ENCODE measurements around the gene FARSA. TPM values are rescaled to one million over a fixed set of nuclear protein-coding genes. Genes with fewer than 3 reads are reported as not detected.

The FARSA gene
- total RNA-seq, 1 experiment from 2014 or later = 75.9 TPM

DNA sequence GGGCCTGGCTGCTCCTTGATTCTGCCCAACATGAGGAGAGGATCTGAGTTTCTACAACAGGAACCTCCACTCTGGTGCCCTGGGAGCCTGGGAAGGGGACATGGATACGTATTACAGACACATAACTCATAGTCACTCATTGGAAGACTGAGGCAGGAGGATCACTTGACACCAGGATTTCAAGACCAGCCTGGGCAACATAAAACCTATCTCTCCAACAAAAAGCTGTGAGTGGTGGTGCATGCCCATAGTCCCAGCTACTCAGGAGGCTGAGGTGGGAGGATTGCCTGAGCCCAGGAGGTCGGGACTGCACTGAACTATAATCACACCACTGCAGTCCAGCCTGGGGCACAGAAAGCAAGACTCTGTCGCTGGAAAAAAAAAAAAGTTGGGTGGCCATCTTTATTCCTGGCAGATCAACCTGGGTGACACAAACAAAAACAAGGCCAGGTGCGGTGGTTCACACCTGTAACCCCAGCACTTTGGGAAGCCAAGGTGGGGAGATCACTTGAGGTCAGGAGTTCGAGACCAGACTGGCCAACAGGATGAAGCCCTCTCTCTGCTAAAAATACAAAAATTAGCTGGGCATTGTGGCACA is 45.4 kb downstream of the FARSA start:
- Histone ChIP-seq H3K9me3 (peaks cover 19% of the 10 kb centered on the region), H3K36me3 (ENCODE audit: control insufficient read depth, insufficient read depth, low read length) (no peaks in the 10 kb centered on the region), H3K4me1 (no peaks in the 10 kb centered on the region), H3K27me3 (replicated peaks; ENCODE audit: control insufficient read depth, insufficient read depth, low read length) (no peaks in the 10 kb centered on the region), H3K4me3 (ENCODE audit: low read depth, low read length) (no peak overlapping the region)
- no peak for DNase-seq
- peaks cover 24% of the 10 kb centered on the region for H3K36me3 Mint-ChIP-seq (ENCODE audit: insufficient read depth, unreplicated experiment)
- no peak overlapping the region for H3K27ac Mint-ChIP-seq (ENCODE audit: unreplicated experiment)
- H3K4me3 Mint-ChIP-seq (ENCODE audit: unreplicated experiment) = no peak overlapping the region
- H3K27me3 Mint-ChIP-seq (ENCODE audit: insufficient read depth, unreplicated experiment) = peaks cover 5% of the 10 kb centered on the region
- intact Hi-C loops (cut with micrococcal nuclease; ENCODE audit: unreplicated experiment) = no loop called here
- H3K4me1 Mint-ChIP-seq (ENCODE audit: low read depth, unreplicated experiment) = peaks cover 5% of the 10 kb centered on the region
- H3K9me3 Mint-ChIP-seq (ENCODE audit: unreplicated experiment) = no peaks in the 10 kb centered on the region
- no TSS peak for BruUV-seq (replicated peaks)
- CTCF ChIA-PET = no interaction called here
- TF ChIP-seq, protein P1, sequence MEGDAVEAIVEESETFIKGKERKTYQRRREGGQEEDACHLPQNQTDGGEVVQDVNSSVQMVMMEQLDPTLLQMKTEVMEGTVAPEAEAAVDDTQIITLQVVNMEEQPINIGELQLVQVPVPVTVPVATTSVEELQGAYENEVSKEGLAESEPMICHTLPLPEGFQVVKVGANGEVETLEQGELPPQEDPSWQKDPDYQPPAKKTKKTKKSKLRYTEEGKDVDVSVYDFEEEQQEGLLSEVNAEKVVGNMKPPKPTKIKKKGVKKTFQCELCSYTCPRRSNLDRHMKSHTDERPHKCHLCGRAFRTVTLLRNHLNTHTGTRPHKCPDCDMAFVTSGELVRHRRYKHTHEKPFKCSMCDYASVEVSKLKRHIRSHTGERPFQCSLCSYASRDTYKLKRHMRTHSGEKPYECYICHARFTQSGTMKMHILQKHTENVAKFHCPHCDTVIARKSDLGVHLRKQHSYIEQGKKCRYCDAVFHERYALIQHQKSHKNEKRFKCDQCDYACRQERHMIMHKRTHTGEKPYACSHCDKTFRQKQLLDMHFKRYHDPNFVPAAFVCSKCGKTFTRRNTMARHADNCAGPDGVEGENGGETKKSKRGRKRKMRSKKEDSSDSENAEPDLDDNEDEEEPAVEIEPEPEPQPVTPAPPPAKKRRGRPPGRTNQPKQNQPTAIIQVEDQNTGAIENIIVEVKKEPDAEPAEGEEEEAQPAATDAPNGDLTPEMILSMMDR (IDR thresholded peaks at IDR 0.05; ENCODE audit: insufficient read depth in 1 of 2, low read depth in 1 of 2, low read length in 1 of 2, severe bottlenecking in 1 of 2, unreplicated experiment in 1 of 2) = no peak
- POLR2A ChIA-PET = no interaction called here

DNA sequence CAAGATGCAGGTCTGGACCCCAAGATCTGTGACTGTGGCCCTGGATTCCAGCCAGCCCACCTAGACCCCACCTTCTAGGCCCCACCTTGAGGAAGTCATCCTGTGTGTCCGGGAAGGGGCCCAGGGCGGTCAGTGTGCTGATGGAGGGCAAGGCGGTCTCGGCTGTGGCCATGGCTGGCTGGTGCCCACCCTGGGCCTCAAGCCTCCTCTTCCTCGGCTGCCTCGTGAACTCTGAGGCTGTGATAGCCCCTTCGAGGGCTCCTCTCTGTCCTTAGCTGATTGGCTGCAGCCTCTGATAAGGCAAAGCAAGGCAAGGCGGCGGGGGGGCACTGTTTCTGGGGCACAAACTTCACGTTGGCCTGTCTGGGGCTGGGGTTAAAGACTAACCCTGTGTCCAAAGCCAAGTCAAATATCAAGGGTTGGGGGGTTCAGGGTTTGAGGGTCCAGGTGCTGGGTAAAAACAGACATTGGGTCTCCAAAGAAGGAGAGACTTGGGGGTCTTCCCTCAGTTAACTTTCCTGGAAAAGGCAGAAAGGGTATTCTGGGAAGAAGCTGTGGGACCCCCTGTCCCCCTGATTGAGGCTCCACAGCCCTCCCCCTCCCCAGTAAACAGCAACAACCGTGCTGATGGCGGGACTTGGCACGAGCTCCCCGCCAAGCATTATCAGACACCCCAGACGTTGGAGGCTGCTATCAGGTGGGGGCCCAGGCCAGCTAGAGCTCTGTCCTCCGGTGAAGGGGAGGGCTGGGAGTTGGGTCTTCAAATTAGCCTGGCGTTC is 46.4 kb downstream of the FARSA start, which contains the start of gene KLF1:
KLF1 (minus strand) TSS at position 233 of the 779 bp plus-strand sequence; CDS start at position 172, 61 bp downstream.
- ChIA-PET CTCF (interaction anchor here (0.6 kb wide), 1 partner anchor 91 kb away, joined by 7 read pairs; no protein-coding TSS in a partner anchor), POLR2A (no interaction called here)
- no peaks in the 10 kb centered on the region for H3K27me3 ChIP-seq (replicated peaks; ENCODE audit: control insufficient read depth, insufficient read depth, low read length)
- Mint-ChIP-seq H3K4me3 (ENCODE audit: unreplicated experiment) (peak within 1 kb of the TSS; percentile 56), H3K9me3 (ENCODE audit: unreplicated experiment) (no peaks in the 10 kb centered on the region), H3K36me3 (ENCODE audit: insufficient read depth, unreplicated experiment) (peaks cover 24% of the 10 kb centered on the region), H3K4me1 (ENCODE audit: low read depth, unreplicated experiment) (peaks cover 5% of the 10 kb centered on the region), H3K27ac (ENCODE audit: unreplicated experiment) (no peak within 1 kb of the TSS), H3K27me3 (ENCODE audit: insufficient read depth, unreplicated experiment) (peaks cover 5% of the 10 kb centered on the region)
- no peaks in the 10 kb centered on the region for H3K4me1 ChIP-seq
- H3K36me3 ChIP-seq (ENCODE audit: control insufficient read depth, insufficient read depth, low read length) = no peaks in the 10 kb centered on the region
- TF ChIP-seq, protein P1 (IDR thresholded peaks at IDR 0.05; ENCODE audit: insufficient read depth in 1 of 2, low read depth in 1 of 2, low read length in 1 of 2, severe bottlenecking in 1 of 2, unreplicated experiment in 1 of 2) = no peak
- H3K4me3 ChIP-seq (ENCODE audit: low read depth, low read length) = no peak within 1 kb of the TSS
- BruUV-seq (replicated peaks) = no TSS peak
- H3K9me3 ChIP-seq = peaks cover 22% of the 10 kb centered on the region
- intact Hi-C loops (cut with micrococcal nuclease; ENCODE audit: unreplicated experiment) = no loop called here
- DNase-seq = no peak

DNA sequence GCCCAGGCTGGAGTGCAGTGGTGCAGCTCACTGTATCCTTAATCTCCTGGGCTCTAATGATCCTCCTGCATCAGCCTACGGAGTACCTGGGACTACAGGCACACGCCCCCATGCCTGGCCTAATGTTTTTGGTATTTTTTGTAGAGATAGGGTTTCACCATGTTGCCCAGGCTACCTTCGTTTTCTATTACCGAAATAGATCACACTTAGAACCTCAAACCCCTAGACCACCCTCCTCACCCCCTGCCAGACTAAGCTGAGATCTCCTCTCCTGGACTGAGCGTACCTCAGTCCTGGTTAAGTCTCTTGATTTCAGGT is 46.9 kb downstream of the FARSA start:
- Histone ChIP-seq H3K27me3 (replicated peaks; ENCODE audit: control insufficient read depth, insufficient read depth, low read length) (no peaks in the 10 kb centered on the region), H3K36me3 (ENCODE audit: control insufficient read depth, insufficient read depth, low read length) (no peaks in the 10 kb centered on the region), H3K4me1 (no peaks in the 10 kb centered on the region), H3K4me3 (ENCODE audit: low read depth, low read length) (no peak overlapping the region), H3K9me3 (peaks cover 22% of the 10 kb centered on the region)
- Mint-ChIP-seq H3K4me1 (ENCODE audit: low read depth, unreplicated experiment) (peaks cover 5% of the 10 kb centered on the region), H3K4me3 (ENCODE audit: unreplicated experiment) (peak overlapping the region; percentile 56), H3K36me3 (ENCODE audit: insufficient read depth, unreplicated experiment) (peaks cover 24% of the 10 kb centered on the region), H3K27ac (ENCODE audit: unreplicated experiment) (no peak overlapping the region), H3K9me3 (ENCODE audit: unreplicated experiment) (no peaks in the 10 kb centered on the region), H3K27me3 (ENCODE audit: insufficient read depth, unreplicated experiment) (peaks cover 5% of the 10 kb centered on the region)
- CTCF ChIA-PET = no interaction called here
- intact Hi-C loops (cut with micrococcal nuclease; ENCODE audit: unreplicated experiment) = no loop called here
- no TSS peak for BruUV-seq (replicated peaks)
- DNase-seq = no peak
- TF ChIP-seq, protein P1 (IDR thresholded peaks at IDR 0.05; ENCODE audit: insufficient read depth in 1 of 2, low read depth in 1 of 2, low read length in 1 of 2, severe bottlenecking in 1 of 2, unreplicated experiment in 1 of 2) = no peak
- POLR2A ChIA-PET = no interaction called here

Measured in Caco-2 (cell line).